Effector memory CD8-positive, alpha-beta T cell (primary cell): Measurements from ENCODE around the gene TSKS.
A peak's percentile ranks its signal among the peaks of the same experiment; 100 is the strongest.

Source experiments
- ATAC-seq: fragments of 150-1000 bp; cut with Tn5 transposase; replicated peaks from 2 replicates; pipeline ENCODE4 v1.10.0; 2021; ENCODE audit warnings: mild to moderate bottlenecking, moderate library complexity
- DNase-seq, 3 experiments: peaks; one replicate each; pipeline ENCODE4 v3.0.0; 2021
- H3K27ac Mint-ChIP-seq, 2 donors: one replicate each; pipeline ENCODE4 v1.8.0; 2022; ENCODE audit warnings: mild to moderate bottlenecking in 2 of 2, mixed read lengths in 2 of 2, moderate library complexity in 2 of 2
- H3K27me3 Mint-ChIP-seq, 2 donors: one replicate each; pipeline ENCODE4 v1.8.0; 2022; ENCODE audit warnings: mixed read lengths in 2 of 2
- H3K36me3 Mint-ChIP-seq: one replicate; pipeline ENCODE4 v1.8.0; 2022; ENCODE audit warnings: mild to moderate bottlenecking, moderate library complexity, mixed read lengths; ENCODE audit not compliant: insufficient read depth
- H3K4me1 Mint-ChIP-seq, 2 donors: one replicate each; pipeline ENCODE4 v1.8.0; 2022; ENCODE audit warnings: low read depth in 2 of 2, mixed read lengths in 2 of 2
- H3K4me3 Mint-ChIP-seq, 2 donors: one replicate each; pipeline ENCODE4 v1.8.0; 2022; ENCODE audit warnings: mild to moderate bottlenecking in 2 of 2, mixed read lengths in 2 of 2, moderate library complexity in 2 of 2
- H3K9me3 Mint-ChIP-seq, 2 donors: one replicate each; pipeline ENCODE4 v1.8.0; 2022; ENCODE audit warnings: mixed read lengths in 2 of 2

The TSKS gene

DNA sequence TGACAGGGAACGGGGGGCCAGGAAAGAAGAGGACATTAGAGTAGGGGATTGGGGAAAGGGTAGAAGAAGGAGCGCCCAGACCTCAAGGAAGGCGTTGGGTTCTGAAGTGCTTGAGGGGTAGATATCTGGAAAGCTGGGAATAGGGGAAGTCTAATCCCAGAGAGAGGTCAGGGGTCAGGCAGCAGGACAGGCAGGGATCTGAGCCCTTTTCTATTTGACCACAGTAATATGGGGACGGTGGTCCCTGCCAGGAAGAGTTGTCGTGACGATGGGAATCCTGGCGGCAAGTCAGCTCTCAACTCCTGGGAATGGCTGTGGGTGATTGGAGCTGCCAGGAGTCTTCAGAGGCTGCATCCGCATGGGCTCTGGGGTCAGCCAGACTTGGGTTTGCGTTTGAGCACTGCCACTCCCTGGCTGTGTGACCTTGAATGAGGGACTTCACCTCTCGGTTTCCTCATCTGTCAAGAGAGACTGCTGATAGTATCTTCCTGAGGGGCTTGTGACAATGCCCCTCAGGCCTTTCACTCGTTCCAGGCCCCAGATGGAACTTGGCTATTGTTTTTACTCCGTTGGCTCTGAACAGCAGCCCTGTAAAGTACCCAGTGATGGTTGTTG, 5.0 kb upstream of the TSKS start:
- ATAC-seq, result no peak
- peak overlapping the region; percentile 51 to 93 for H3K27ac Mint-ChIP-seq
- DNase-seq, result no peak
- H3K4me1 Mint-ChIP-seq, result peaks cover 32 to 36% of the 10 kb centered on the region in 2 donors
- peak overlapping the region; percentile 85 to 91 for H3K4me3 Mint-ChIP-seq
- H3K9me3 Mint-ChIP-seq, result no peaks in the 10 kb centered on the region
- H3K36me3 Mint-ChIP-seq, result peaks cover 21% of the 10 kb centered on the region
- H3K27me3 Mint-ChIP-seq, result no peaks in the 10 kb centered on the region

DNA sequence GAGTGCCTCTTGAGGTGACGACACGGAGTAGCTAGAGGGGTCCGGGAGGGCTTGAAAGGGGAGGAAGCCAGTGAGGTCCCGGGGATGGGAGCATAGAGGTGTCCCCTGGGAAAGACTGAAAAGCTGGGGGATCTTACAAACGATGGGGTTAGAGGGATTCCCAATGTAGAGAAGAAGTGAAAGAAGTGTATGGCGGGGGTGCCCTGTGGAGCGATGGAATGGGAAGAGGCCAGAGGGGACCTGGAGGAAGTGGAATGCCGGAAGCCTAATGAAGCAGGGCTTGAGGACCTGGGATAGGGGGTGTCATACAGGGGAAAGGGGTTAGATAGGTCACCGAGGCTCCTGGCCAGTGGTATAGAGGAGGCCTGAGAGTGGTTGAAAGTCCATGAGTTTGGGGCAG, 4.3 kb upstream of the TSKS start:
- H3K4me1 Mint-ChIP-seq, result peaks cover 29 to 31% of the 10 kb centered on the region in 2 donors
- DNase-seq, result no peak
- no peaks in the 10 kb centered on the region for H3K27me3 Mint-ChIP-seq
- H3K9me3 Mint-ChIP-seq, result no peaks in the 10 kb centered on the region
- ATAC-seq, result no peak
- peak overlapping the region; percentile 75 to 93 for H3K27ac Mint-ChIP-seq
- H3K4me3 Mint-ChIP-seq, result peak overlapping the region; percentile 85 to 91
- peaks cover 21% of the 10 kb centered on the region for H3K36me3 Mint-ChIP-seq

DNA sequence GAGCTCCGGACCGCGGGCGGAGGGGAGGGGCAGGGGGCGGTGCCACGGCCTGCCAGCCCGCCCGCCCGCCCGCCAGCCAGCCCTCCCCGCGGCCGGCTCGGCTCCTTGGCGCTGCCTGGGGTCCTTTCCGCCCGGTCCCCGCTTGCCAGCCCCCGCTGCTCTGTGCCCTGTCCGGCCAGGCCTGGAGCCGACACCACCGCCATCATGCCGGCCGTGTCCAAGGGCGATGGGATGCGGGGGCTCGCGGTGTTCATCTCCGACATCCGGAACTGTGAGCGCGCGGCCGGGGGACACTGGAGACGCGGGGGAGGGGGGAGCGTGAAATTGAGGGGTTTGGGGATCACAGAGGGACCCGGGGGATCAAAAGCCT, 3.8 kb upstream of the TSKS start, which contains the start of gene AP2A1:
TSS of gene AP2A1 (plus strand) at position 72 of the 370 bp plus-strand sequence. CDS start at position 205, 133 bp downstream.
- peak within 1 kb of the TSS; percentile 75 to 93 for H3K27ac Mint-ChIP-seq
- H3K36me3 Mint-ChIP-seq, result peaks cover 21% of the 10 kb centered on the region
- no peak for ATAC-seq
- H3K9me3 Mint-ChIP-seq, result no peaks in the 10 kb centered on the region
- peak within 1 kb of the TSS; percentile 85 to 91 for H3K4me3 Mint-ChIP-seq
- no peaks in the 10 kb centered on the region for H3K27me3 Mint-ChIP-seq
- peaks cover 29 to 31% of the 10 kb centered on the region in 2 donors for H3K4me1 Mint-ChIP-seq
- DNase-seq, result no peak

DNA sequence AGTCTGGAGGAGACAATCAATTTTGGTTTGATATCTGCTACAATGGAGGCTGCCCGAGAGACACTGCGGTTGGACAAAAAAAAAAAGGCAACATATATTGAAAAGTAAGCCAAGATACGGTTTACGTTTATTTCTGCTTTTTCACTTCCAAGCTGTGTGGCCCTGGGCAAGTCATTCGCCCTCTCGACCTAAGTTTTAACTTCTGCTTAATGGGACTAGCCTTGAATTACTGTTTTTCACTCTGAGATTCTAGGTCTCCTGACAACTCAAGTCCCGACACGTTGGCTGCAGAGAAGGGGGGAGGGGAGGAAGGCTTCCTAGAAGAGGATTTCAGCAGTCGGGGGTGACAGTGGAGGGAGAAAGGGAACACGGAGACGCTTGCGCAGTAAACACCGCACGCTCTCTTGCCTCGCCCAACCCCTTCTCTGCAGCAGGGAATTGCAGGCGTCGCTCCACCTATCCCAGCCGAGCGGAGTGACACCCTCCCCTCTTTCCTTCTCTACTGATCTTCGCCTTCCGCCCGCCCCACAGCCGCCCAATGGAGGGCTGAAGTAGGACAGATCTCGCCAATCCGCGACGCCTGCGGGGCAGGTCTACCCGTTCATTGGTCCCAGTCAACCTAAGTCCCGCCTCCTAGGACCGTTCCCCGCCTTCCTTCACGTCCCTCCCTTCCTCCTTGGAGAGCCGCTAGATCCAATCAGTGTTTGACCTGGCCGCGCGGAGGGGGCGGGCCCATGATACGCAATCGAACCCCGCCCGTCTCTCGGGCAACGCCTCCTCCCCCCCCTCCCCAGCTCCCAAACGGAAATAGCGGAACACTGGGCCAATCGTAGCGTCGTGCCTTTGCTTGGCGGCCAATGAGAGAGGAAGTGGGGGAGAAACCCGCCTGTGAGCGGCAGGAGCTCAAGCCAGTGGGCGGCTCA, 3.2 kb upstream of the TSKS start:
- Mint-ChIP-seq H3K27me3 (no peaks in the 10 kb centered on the region), H3K27ac (peak overlapping the region; percentile 75 to 93), H3K4me1 (peaks cover 26% of the 10 kb centered on the region in 2 donors), H3K36me3 (peaks cover 15% of the 10 kb centered on the region), H3K9me3 (no peaks in the 10 kb centered on the region), H3K4me3 (peak overlapping the region; percentile 85 to 91)
- DNase-seq, result peak; percentile 97 to 98 (median 98)
- ATAC-seq, result peak; percentile 85

DNA sequence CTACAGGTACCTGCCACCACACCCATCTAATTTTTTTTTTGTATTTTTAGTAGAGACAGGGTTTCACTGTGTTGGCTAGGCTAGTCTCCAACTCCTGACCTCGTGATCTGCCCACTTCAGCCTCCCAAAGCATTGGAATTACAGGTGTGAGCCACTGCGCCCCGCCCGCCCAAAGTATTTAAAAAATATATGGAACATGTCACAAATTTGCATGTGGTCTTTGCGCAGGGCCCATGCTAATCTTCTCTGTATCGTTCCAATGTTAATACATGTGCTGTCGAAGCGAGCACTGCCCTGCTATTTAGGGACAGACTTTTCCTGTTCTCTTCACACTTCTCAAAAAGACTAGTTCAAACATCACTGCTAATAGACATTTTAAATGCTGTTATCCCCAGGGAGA, 1.2 kb upstream of the TSKS start:
- no peak for DNase-seq

DNA sequence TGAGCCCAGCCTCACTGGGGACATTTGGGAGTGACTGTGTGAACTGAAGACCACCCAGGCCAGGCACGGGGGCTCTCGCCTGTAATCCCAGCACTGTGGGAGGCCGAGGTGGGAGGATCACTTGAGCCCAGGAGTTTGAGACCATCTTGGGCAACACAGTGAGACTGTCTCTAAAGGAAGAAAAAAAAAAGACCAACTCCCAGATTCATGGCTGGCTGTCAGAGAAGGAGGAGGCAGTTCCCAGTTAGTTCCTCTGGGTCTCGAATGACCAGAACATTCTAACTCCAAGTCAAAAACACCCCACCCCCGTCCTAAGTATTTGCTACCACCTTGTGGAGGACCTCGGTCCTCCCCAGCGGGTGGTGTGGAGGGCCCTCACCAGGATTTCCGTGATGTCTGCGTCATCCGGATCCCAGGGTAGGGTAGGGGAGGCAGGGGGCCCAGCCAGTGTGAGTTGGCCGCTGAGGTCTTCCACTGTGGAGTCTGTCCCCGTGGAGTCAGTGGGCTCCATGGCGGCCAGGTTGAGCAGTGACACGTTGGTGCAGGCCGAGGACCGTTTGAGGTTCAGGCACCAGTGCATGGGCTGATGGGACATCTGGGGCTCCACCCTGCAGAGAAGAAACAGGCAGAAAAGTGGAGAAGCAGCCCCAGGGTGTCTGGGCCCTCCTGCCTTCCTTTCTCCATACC, 1.3 kb downstream of the TSKS start:
- Mint-ChIP-seq H3K9me3 (no peaks in the 10 kb centered on the region), H3K36me3 (peaks cover 8% of the 10 kb centered on the region), H3K4me3 (no peak overlapping the region), H3K27ac (peak overlapping the region; percentile 59 to 71), H3K27me3 (no peaks in the 10 kb centered on the region), H3K4me1 (peaks cover 4 to 5% of the 10 kb centered on the region in 2 donors)
- ATAC-seq, result no peak
- DNase-seq, result no peak

More for the DNA sequence above, 1.2 kb upstream of the TSKS start:
- Mint-ChIP-seq H3K4me3 (peak overlapping the region in 1 of 2 donors; percentile 44), H3K27ac (no peak overlapping the region), H3K36me3 (peaks cover 13% of the 10 kb centered on the region), H3K4me1 (peaks cover 23 to 24% of the 10 kb centered on the region in 2 donors), H3K27me3 (no peaks in the 10 kb centered on the region), H3K9me3 (no peaks in the 10 kb centered on the region)
- no peak for ATAC-seq

DNA sequence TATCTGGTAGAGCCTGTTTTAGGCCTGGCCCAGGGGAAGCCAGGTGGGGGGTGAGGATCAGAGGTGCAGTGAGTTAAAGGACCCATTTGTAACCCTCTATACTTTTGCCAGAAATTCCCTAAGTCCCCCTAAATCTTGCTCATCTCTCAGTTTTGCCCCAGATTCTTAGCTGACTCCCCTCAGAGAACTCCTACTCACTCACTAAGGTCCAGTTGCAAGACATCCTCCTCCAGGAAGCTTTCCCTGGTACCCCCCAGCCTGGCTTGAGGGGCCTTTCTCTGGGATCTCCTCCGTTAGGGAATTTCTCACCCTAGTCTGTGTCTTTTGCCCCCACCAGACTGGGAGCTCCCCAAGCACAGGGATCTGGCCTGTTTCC, 1.9 kb downstream of the TSKS start:
- H3K4me3 Mint-ChIP-seq, result no peak overlapping the region
- no peaks in the 10 kb centered on the region for H3K27me3 Mint-ChIP-seq
- no peaks in the 10 kb centered on the region for H3K9me3 Mint-ChIP-seq
- H3K27ac Mint-ChIP-seq, result peak overlapping the region in 1 of 2 donors; percentile 71
- peaks cover 4% of the 10 kb centered on the region in 2 donors for H3K4me1 Mint-ChIP-seq
- no peak for ATAC-seq
- H3K36me3 Mint-ChIP-seq, result peaks cover 3% of the 10 kb centered on the region
- no peak for DNase-seq

DNA sequence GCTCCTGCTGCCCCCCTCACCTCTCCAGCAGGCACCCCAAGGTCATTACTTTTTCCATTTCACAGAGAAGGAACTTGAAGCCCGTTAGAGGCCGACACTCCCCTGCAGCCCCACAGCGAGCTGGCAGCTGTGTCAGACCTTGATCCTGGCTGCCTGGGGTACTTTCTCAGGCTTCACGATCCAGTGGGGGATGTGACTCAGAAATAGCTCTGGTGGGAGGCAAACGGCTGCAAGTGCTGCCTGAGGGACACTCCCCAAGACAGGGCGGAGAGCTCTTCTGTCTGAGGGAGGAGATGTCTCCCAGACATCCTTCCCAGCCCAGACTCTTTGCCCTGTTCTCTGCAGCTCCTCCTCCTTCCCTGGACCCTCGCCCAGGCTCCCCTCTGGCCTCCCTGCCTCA, 4.8 kb downstream of the TSKS start:
- Mint-ChIP-seq H3K36me3 (peaks cover 3% of the 10 kb centered on the region), H3K4me3 (no peak overlapping the region), H3K9me3 (no peaks in the 10 kb centered on the region), H3K4me1 (no peaks in the 10 kb centered on the region), H3K27ac (peak overlapping the region in 1 of 2 donors; percentile 13), H3K27me3 (no peaks in the 10 kb centered on the region)
- ATAC-seq (no peak), DNase-seq (no peak)

DNA sequence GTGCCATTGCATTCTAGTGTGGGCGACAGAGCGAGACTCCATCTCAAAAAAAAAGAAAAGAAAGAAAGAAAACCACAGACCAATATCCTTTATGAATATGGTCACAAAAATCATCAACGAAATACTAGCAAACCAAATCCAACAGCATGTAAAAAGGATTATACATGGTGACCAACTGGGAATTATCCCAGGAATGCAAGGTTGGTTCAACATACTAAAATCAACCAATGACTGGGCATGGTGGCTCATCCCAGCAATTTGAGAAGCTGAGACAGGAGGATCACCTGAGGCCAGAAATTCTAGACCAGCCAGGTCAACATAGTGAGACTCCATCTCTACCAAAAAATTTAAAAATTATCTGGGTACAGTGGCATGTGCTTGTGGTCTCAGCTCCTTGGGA, 7.2 kb downstream of the TSKS start:
- Mint-ChIP-seq H3K36me3 (no peaks in the 10 kb centered on the region), H3K27ac (no peak overlapping the region), H3K27me3 (no peaks in the 10 kb centered on the region), H3K9me3 (no peaks in the 10 kb centered on the region), H3K4me1 (no peaks in the 10 kb centered on the region), H3K4me3 (no peak overlapping the region)
- DNase-seq (no peak), ATAC-seq (no peak)

DNA sequence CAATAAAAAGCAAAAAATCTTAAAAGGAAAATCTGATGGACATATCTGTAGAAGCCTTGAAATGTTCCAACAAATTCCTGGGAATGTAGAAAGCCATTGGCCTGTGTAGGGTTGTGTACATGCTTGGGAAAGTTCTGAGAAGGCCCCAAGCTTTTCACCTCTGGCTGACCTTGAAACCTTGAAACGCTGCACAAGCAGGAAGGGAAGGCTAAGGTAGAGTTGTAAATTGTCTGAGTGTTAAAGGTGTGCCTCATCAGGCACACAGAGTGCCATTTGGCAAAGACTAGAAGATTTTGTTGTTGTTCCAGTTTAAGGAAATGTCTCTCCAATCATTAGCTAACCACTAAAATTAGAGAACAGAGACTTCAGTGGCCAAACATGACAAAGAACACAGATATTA, 10.4 kb downstream of the TSKS start:
- no peaks in the 10 kb centered on the region for H3K27me3 Mint-ChIP-seq
- no peaks in the 10 kb centered on the region for H3K36me3 Mint-ChIP-seq
- no peaks in the 10 kb centered on the region for H3K9me3 Mint-ChIP-seq

DNA sequence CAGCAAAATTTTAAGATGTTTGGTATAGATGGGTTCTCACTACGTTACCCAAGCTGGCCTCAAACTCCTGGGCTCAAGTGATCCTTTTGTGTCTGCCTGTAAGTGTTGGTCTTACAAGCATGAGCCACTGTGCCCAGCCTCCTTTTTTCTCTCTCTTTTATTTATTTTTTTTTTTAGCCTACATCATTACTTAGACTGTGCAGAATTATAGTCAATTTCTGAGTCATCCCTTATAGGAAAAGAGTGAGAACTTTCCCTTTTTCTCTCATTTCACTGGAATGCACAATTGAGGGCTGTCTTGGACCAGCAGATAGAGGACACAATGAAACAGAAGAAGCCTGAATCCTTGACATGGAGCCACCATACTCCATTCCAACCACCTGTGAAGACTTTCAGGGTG, 13.3 kb downstream of the TSKS start:
- Mint-ChIP-seq H3K27me3 (no peaks in the 10 kb centered on the region), H3K27ac (no peak overlapping the region), H3K4me3 (no peak overlapping the region), H3K36me3 (no peaks in the 10 kb centered on the region), H3K9me3 (no peaks in the 10 kb centered on the region), H3K4me1 (peaks cover 0 to 6% of the 10 kb centered on the region in 2 donors)
- DNase-seq, result no peak
- ATAC-seq, result no peak

More for the DNA sequence above, 10.4 kb downstream of the TSKS start:
- DNase-seq (no peak), ATAC-seq (no peak)
- no peak overlapping the region for H3K4me3 Mint-ChIP-seq
- peaks cover 0 to 4% of the 10 kb centered on the region in 2 donors for H3K4me1 Mint-ChIP-seq
- no peak overlapping the region for H3K27ac Mint-ChIP-seq

DNA sequence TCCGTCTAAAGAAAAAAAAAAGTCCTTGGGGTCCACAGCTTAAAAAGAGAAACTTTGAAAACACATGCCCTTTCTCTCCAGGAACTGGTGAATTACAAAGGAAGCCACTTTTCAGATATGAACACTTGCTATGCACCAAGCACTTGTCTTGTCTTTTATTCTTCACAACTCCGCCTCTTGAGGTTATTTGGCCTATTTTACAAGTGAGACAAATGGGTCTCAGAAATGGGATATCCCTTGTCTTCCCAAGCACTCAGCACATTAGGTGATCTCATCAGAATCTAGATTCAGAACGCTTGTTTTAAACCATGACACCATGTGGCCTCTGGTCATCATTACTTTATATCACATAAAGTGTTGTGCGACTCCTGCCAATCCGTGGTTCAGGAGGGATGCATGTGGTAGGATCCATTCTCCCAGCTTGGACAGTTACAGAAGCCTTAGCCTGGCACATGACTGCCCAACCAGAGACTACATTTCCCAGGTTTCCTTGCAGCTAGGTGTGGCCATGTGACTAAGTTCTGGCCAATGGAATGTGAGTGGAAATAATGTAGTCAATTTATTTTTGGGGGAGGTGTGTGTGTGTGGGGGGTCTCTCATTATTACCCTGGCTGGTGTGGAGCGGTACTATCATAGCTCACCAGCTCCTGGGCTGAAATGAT, 13.9 kb downstream of the TSKS start:
- ATAC-seq, result peak; percentile 32
- Mint-ChIP-seq H3K27me3 (no peaks in the 10 kb centered on the region), H3K36me3 (no peaks in the 10 kb centered on the region), H3K27ac (peak overlapping the region in 1 of 2 donors; percentile 23), H3K4me1 (peaks cover 0 to 6% of the 10 kb centered on the region in 2 donors), H3K4me3 (no peak overlapping the region), H3K9me3 (no peaks in the 10 kb centered on the region)
- DNase-seq, result no peak
